HG03280 (cell line): Measurements from ENCODE around the gene RPN1.
"Not testable (repeated sequence)": the region's sequence is repeated elsewhere in the genome, so short reads cannot be mapped to it uniquely, and the experiment has no call there.

Source experiments
- ATAC-seq: cut with Tn5 transposase; IDR thresholded peaks from one replicate; pipeline ENCODE4 v1.9.1; 2021; ENCODE audit warnings: mild to moderate bottlenecking, moderate library complexity; ENCODE audit not compliant: unreplicated experiment

RPN1 gene

GRCh38 chr3:128650096-128651050 is at the start of gene RPN1:
TSS of gene RPN1 (minus strand) at chr3:128650818. CDS start at chr3:128650800, 18 bp downstream.
- ATAC-seq, result peak; percentile 94

- ATAC-seq, result no peak
Measured at GRCh38 chr3:128698211-128699047, 47.8 kb upstream of the RPN1 start.

GRCh38 chr3:128697341-128697740 is 46.7 kb upstream of the RPN1 start:
- no peak for ATAC-seq

GRCh38 chr3:128693696-128694095 is 43.1 kb upstream of the RPN1 start:
- no peak for ATAC-seq

GRCh38 chr3:128689060-128689459 is 38.4 kb upstream of the RPN1 start:
- ATAC-seq, result no peak

- no peak for ATAC-seq
Measured at GRCh38 chr3:128686465-128686864, 35.8 kb upstream of the RPN1 start.

GRCh38 chr3:128684986-128685726 is 34.5 kb upstream of the RPN1 start:
- no peak for ATAC-seq

- no peak for ATAC-seq
Measured at GRCh38 chr3:128683957-128684356, 33.3 kb upstream of the RPN1 start.

GRCh38 chr3:128681369-128681829 is 30.8 kb upstream of the RPN1 start:
- no peak for ATAC-seq

GRCh38 chr3:128680603-128681368 is 30.2 kb upstream of the RPN1 start:
- ATAC-seq, result peak; percentile 93

- ATAC-seq, result no peak
Measured at GRCh38 chr3:128679338-128679737, 28.7 kb upstream of the RPN1 start.

GRCh38 chr3:128675802-128676201 is 25.2 kb upstream of the RPN1 start:
- ATAC-seq, result not testable (repeated sequence)

- no peak for ATAC-seq
Measured at GRCh38 chr3:128674161-128674784, 23.7 kb upstream of the RPN1 start.

- no peak for ATAC-seq
Measured at GRCh38 chr3:128667641-128668040, 17.0 kb upstream of the RPN1 start.

GRCh38 chr3:128665362-128666021 is 14.9 kb upstream of the RPN1 start:
- no peak for ATAC-seq

- no peak for ATAC-seq
Measured at GRCh38 chr3:128663151-128663550, 12.5 kb upstream of the RPN1 start.

GRCh38 chr3:128655531-128655930 is 4.9 kb upstream of the RPN1 start:
- no peak for ATAC-seq

GRCh38 chr3:128653993-128654805 is 3.6 kb upstream of the RPN1 start:
- not testable (repeated sequence) for ATAC-seq
